Ovary (tissue), 9 donors: ENCODE measurements around the gene LYRM4. TPM values are rescaled to one million over a fixed set of nuclear protein-coding genes. Genes with fewer than 3 reads are reported as not detected.

Experiments
- DNase-seq, 5 donors: peaks; one replicate each; pipeline ENCODE4 v3.0.0-alpha.2; 2019 to 2020
- H3K27ac ChIP-seq, 2 donors: fragments of 200-600 bp; one replicate each; pipeline versions ENCODE4 v1.5.1 to v1.8.0; 2019 to 2022
- H3K27me3 ChIP-seq: fragments of 200-600 bp; one replicate; pipeline ENCODE4 v1.8.0; 2022
- H3K36me3 ChIP-seq: fragments of 200-600 bp; sonication (generic); one replicate; pipeline ENCODE4 v1.5.1; 2019
- H3K4me1 ChIP-seq: one replicate; pipeline ENCODE4 v1.8.1; 2013; ENCODE audit warnings: mild to moderate bottlenecking, moderate library complexity; ENCODE audit not compliant: insufficient read depth
- H3K4me3 ChIP-seq: fragments of 200-600 bp; sonication (generic); one replicate; pipeline ENCODE4 v1.5.1; 2017
- H3K9me3 ChIP-seq, 2 donors: fragments of 200-600 bp in 1 of 2; sonication (generic) in 1 of 2; one replicate each; pipeline versions ENCODE4 v1.5.1 to v1.8.1; 2013 to 2019; ENCODE audit warnings: mild to moderate bottlenecking in 1 of 2, moderate library complexity in 1 of 2
- CTCF ChIP-seq, 3 donors: fragments of 450-650 bp in 2 of 3; fragments of 200-600 bp in 1 of 3; IDR thresholded peaks; one replicate each; pipeline versions ENCODE4 v1.5.1 to v1.8.0; 2016 to 2022; ENCODE audit warnings: antibody characterized with exemption in 3 of 3, mild to moderate bottlenecking in 1 of 3
- EP300 ChIP-seq: sonication (generic); formaldehyde crosslinking; IDR thresholded peaks from one replicate; pipeline ENCODE4 v1.6.1; 2017; ENCODE audit warnings: antibody characterized with exemption
- POLR2A ChIP-seq: fragments of 450-650 bp; IDR thresholded peaks from one replicate; pipeline ENCODE4 v1.6.1; 2017; ENCODE audit warnings: antibody characterized with exemption, mild to moderate bottlenecking, moderate library complexity
- WGBS, 3 donors: extraction: QIAGEN DNeasy Blood & Tissue Kit in 1 of 3; methylation state at CpG; one replicate each; pipeline versions ENCODE4 v1.1.5 to v1.1.7; 2013 to 2017; 5-methylcytosine and 5-hydroxymethylcytosine counted together
- intact Hi-C, 4 donors: fragments of 100-400 bp; cut with DNase I; formaldehyde crosslinking; loops; one replicate each; pipeline versions ENCODE4 v1.11.0 to v1.15.1; 2022 to 2023
- polyA plus RNA-seq, 2 donors: library from polyadenylated mRNA; stranded (reverse); fragments of 200-250 nt in 1 of 2; fragments of 350-450 nt in 1 of 2; fragmentation: Illumina TruSeq in 1 of 2; extraction: RNeasy Lipid Tissue Mini Kit (QIAGEN cat#74804) in 1 of 2; gene quantifications; one replicate each; pipeline ENCODE4 v1.2.3, GENCODE V29; 2013 to 2014
- total RNA-seq, 7 donors: library from RNA; depleted of rRNA in 2 of 7; stranded (reverse); fragments of >200 nt in 2 of 7; fragmentation: NEBNext Ultra II Directional in 3 of 7; extraction: Animal tissue kit (Norgen Biotek cat#: 25700) in 3 of 7; gene quantifications; one replicate each; pipeline versions ENCODE4 v1.1.0 to v1.2.4, GENCODE V29; 2016 to 2023
- donor health status: DM: no; HTN: no; CAD: no; lungs with moderate emphysema.
- donor health status: DM: no; HTN: no; CAD: no.
- donor health status: Bipolar disorder and iron deficiency.
- donor health status: DM: yes; HTN: yes; CAD: no.
- donor health status: DM: no; HTN: no; CAD: no.
- donor health status: DM: yes; HTN: yes; CAD: no.

The LYRM4 gene
- total and polyA plus RNA-seq, 9 donors = 28.0 to 38.2 (median 33.6) TPM

GRCh38 chr6:5110246-5110645, 150.5 kb downstream of the LYRM4 start:
- no peak for DNase-seq
- WGBS, 3 donors = 87 to 93% (median 90%) methylated on average over 16 of the region's 16 CpGs
- no peaks in the 10 kb centered on the region for H3K9me3 ChIP-seq

GRCh38 chr6:5109436-5109835, 151.3 kb downstream of the LYRM4 start:
- intact Hi-C loops = no loop called here
- 90 to 94% (median 93%) methylated on average over 10 of the region's 10 CpGs for WGBS, 3 donors
- DNase-seq = no peak
- H3K9me3 ChIP-seq = no peaks in the 10 kb centered on the region
- no peaks in the 10 kb centered on the region for H3K4me1 ChIP-seq
- TF ChIP-seq CTCF (IDR thresholded peaks at IDR 0.05) (no peak), EP300 (no peak), POLR2A (no peak)
- no peak overlapping the region for H3K27ac ChIP-seq
- no peak overlapping the region for H3K4me3 ChIP-seq
- no peaks in the 10 kb centered on the region for H3K36me3 ChIP-seq
- H3K27me3 ChIP-seq = no peaks in the 10 kb centered on the region

More at GRCh38 chr6:5110246-5110645, 150.5 kb downstream of the LYRM4 start:
- no peaks in the 10 kb centered on the region for H3K27me3 ChIP-seq
- H3K4me1 ChIP-seq = no peaks in the 10 kb centered on the region
- no peak overlapping the region for H3K4me3 ChIP-seq
- H3K36me3 ChIP-seq = no peaks in the 10 kb centered on the region
- intact Hi-C loops = no loop called here
- H3K27ac ChIP-seq = no peak overlapping the region
- TF ChIP-seq CTCF (IDR thresholded peaks at IDR 0.05) = no peak
- TF ChIP-seq POLR2A = no peak
- TF ChIP-seq EP300 = no peak

DNA sequence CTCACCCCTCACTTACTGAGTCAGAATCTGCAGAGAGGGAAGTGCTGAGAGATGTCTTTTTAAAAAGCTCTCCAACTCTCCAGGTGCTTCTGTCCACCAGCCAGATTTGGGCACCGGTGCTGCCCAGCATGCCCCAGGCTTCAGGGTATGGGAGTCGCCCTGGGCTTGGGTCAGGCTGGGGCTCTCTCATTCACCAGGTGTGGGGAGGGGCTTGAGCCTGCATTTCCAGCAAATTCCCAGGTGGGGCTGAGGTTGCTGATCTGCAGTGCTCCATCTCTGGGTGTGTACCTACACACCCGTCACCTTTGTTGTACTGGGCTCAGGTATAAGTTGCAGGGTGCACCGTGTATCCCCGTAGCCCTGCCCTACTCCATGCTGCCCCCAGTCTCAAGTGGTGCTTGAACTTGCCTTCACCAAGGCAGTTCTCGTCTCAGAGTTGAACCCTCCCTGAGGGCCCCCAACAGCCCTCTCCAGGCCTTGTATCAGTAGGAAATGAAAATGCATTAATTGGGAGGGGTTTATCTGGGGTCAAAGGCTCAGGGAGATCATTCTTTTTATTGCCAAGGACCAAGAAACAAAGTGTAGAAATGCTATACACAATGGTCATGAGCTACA, 152.1 kb downstream of the LYRM4 start:
- no peak for DNase-seq
- no peak overlapping the region for H3K27ac ChIP-seq
- 90 to 91% (median 91%) methylated on average over 6 of the region's 6 CpGs for WGBS, 3 donors
- no peaks in the 10 kb centered on the region for H3K27me3 ChIP-seq
- intact Hi-C loops = no loop called here
- H3K9me3 ChIP-seq = no peaks in the 10 kb centered on the region
- H3K36me3 ChIP-seq = no peaks in the 10 kb centered on the region
- no peak for TF ChIP-seq POLR2A
- TF ChIP-seq EP300 = no peak
- no peak for TF ChIP-seq CTCF (IDR thresholded peaks at IDR 0.05)
- H3K4me3 ChIP-seq = no peak overlapping the region
- H3K4me1 ChIP-seq = no peaks in the 10 kb centered on the region

DNA sequence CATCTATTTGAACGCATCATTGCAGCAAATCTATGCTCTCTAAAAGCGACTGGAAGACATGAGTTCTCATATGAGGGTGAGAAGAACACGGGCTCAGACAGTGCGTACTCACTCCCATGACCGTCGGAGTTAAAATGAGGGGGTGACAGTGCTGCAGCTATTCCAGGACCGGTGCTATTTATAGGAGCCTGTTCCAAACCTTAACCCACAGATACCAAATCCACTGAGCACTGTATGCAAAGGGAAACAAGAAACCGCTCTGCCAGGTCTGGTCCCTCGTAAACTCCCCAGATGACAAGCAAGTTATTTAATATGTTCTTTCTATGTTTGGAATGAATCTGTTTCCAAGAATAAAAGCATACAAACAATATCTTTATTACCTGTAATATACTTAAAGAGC, 152.7 kb downstream of the LYRM4 start:
- DNase-seq = no peak

More for the DNA sequence above, 152.7 kb downstream of the LYRM4 start:
- H3K27me3 ChIP-seq = no peaks in the 10 kb centered on the region
- no peaks in the 10 kb centered on the region for H3K9me3 ChIP-seq
- no peaks in the 10 kb centered on the region for H3K36me3 ChIP-seq
- TF ChIP-seq POLR2A = no peak
- TF ChIP-seq EP300 = no peak
- TF ChIP-seq CTCF (IDR thresholded peaks at IDR 0.05) = no peak
- H3K4me1 ChIP-seq = no peaks in the 10 kb centered on the region
- no peak overlapping the region for H3K27ac ChIP-seq
- H3K4me3 ChIP-seq = no peak overlapping the region
- 72 to 82% (median 76%) methylated on average over 9 of the region's 9 CpGs for WGBS, 3 donors
- intact Hi-C loops = no loop called here
